Fibroblast of skin of left biceps (primary cell): ENCODE results near the gene VPS35L.
"Not testable (repeated sequence)": the region's sequence is repeated elsewhere in the genome, so short reads cannot be mapped to it uniquely, and the experiment has no call there.

Experiments used
- DNase-seq, 2 experiments: peaks; one replicate each; pipeline ENCODE4 v3.0.0-alpha.2; 2013; ENCODE audit warnings: low read depth in 2 of 2

Gene VPS35L

DNA sequence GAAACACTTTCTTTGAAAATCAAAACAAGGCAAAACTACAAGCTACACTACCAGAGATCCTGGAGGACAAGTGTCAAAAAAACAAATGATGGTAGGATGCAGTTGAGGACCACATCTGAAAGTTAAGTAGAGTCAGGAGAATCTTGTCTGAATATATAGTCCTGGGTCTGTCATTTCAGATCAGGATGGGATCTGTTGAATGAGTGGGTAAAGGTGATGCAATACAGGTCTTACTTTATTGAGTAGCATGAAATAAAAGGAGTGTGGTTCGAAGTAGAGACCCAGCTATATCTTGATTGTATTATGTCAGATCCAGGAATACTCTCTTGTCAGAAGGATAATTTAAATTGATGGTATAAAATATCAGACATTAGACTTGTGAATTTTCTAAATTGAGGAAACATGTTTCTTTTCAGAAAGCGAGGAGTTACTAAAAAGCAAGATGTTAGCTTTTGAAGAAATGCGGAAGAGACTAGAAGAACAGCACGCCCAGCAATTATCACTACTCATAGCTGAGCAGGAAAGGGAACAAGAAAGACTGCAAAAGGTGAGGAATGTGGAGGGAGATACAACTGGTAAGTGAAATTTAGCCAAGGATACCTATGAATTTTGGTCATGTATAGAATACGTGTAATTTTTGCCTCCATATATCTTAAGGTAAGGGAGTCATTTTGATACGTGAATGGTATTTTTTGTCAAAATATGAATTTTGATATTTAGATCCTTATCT is 15.1 kb upstream of the VPS35L start:
- no peak for DNase-seq

GRCh38 chr16:19542138-19542821 is 13.2 kb upstream of the VPS35L start:
- no peak for DNase-seq

GRCh38 chr16:19543278-19543996 is 12.1 kb upstream of the VPS35L start:
- DNase-seq: not testable (repeated sequence)

GRCh38 chr16:19548144-19548543 is 7.4 kb upstream of the VPS35L start:
- DNase-seq: no peak

DNA sequence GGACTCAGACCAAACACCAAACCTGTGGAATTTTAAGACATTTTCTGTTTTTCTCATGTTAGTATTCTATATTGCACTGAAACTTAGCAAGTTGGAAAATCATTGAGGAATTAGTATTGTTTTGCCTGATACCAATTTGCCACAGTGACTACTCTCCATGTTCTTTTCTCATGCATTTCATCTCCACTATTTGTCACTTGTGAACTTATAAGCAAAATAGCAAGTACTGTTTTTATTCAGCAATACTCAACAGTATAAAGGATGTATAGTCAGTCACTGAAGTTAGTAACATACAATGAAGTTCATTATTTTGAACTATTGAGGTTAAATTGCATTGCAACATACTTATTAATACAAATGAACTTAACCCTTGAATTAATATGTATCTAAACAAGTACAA is 5.8 kb upstream of the VPS35L start:
- DNase-seq: no peak

DNA sequence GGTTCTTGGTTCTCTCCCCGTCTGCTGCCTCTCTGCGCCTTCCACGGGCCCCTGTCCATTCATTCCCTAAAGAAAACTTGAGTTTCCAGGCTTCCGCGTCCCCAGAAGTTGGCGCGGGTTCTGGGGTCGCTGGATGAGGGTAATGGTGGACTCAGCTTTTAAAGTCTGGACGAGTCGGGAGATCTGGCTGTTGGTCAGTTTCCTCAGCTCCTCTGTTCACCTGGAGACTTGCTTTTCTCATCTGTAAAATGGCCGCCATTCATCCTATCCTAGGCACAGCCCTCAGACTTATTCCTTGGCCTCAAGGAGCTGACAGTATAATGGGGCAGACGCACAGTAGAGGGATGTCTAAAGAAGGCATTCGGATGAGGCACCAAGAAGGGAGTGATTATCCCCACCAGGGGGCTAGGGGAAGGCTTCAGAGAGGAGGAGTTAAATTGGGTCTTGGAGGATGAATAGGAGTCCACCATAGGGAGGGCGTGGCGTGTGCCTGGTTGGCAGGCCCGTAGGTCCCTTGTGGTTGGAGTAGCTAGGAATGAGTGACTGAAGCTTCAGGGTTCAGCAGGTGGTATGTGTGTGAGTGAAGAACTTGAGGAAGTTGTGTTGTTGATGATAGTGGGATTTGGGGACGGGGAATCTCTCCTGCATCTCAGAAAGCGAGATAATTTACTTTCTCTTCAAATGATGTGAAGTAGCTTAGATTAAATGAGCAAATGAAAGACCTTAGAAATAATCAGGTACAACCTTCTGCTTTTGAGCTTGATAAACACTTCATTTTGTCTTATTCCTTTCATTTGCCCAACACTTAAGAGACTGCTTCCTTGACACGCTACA is 652 bp downstream of the VPS35L start:
- no peak for DNase-seq

GRCh38 chr16:19559242-19559910 is 3.9 kb downstream of the VPS35L start:
- peak in 1 of 2 experiments; percentile 25 for DNase-seq

DNA sequence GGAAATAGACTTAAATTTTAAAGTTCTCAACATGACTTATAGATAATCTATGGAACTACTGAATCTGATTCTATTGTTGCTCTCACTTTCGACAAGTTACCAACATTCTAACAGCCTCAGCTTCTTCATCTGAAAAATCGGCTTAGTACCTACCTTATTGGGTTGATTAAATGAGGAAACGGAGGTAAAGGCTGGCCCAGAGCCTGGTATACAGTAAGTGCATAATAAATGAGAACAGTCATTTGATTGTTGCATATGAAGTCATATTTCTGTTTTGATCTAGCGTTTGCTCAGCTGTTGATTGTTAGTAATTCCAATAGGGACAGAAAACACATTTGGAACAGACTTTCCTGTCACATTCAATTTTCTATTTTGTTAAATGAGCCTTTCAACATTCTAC is 4.6 kb downstream of the VPS35L start:
- DNase-seq: no peak

- no peak for DNase-seq
These were observed 7.9 kb downstream of the VPS35L start for GRCh38 chr16:19563377-19563776.

DNA sequence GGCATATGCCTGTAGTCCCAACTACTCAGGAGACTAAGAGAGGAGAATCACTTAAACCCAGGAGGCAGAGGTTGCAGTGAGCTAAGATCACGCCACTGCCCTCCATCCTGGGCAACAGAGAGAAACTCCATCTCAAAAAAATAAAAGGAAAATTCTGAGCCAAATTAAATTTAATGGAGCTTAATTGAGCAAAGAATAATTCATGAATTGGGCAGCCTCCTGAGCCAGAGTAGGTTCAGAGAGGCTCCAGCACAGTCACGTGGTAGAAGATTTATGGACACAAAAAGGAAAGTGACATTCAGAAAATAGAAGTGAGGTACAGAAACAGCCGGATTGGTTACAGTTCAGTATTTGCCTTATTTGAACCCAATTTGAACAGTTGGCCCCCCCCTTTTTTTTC is 10.9 kb downstream of the VPS35L start:
- DNase-seq: no peak

GRCh38 chr16:19567560-19567959 is 12.1 kb downstream of the VPS35L start:
- no peak for DNase-seq

DNA sequence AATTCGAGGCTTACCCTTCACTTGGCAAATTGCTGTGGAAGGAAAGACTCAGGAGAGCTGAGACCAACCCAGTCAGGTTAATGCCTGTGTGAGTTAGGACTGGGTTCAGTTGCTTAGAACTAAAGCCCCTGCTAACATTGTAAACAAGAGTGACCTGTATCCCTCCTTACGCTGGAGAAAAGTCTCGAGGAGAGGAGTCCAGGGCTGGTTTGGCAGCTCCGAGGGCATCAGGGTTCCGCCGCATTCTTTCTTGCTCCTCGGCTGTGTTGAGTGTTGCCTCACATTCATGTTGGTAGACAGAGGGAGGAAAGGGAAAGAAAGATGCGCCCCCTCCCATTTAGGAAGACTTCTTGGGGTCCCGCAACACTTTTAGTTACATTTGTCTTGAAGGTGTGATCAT is 18.5 kb downstream of the VPS35L start:
- no peak for DNase-seq

DNA sequence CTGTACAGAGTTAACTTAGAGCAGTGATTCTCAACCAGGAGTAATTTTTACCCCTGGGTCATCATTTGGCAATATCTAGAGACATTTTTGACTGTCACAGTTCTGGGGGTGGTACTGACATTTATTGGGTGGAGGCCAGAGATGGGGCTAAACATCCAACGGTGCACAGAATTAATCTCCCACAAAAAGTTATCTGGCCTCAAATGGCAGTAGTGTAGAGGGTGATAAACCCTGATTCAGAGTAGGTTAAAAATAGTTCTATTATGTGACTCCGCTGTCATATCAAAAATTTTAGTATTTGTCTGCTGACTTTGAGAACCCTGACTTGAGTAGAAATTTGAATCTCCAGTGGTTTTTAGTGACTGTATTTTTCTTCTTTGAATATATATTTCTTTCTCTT is 19.1 kb downstream of the VPS35L start:
- no peak for DNase-seq

- DNase-seq: no peak
These were observed 23.0 kb downstream of the VPS35L start for GRCh38 chr16:19578378-19578971.

GRCh38 chr16:19582050-19582831 is 26.7 kb downstream of the VPS35L start:
- no peak for DNase-seq

DNA sequence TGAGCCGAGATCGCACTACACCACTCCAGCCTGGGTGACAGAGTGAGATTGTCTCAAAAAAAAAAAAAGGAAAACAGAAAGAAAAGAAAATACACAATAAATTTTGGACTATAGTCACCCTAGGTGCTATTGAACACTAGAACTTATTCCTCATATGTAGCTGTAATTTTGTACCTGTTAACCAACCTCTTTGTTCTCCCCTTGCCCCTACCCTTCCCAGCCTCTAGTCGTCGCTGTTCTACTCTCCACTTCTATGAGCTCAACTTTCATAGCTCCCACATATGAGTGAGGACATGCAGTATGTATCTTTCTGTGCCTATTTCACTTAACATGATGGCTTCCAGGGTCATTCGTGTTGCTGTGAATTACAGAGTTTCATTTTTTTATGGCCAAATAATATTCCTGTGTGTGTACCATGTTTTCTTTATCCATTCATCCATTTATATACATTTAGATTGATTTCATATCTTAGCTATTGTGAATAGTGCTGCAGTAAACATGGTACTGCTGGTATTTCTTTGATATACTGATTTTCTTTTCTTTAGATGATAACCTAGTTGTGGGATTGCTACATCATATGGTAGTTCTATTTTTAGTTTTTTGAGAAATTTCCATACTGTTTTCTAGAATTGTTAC is 28.3 kb downstream of the VPS35L start:
- DNase-seq: no peak

DNA sequence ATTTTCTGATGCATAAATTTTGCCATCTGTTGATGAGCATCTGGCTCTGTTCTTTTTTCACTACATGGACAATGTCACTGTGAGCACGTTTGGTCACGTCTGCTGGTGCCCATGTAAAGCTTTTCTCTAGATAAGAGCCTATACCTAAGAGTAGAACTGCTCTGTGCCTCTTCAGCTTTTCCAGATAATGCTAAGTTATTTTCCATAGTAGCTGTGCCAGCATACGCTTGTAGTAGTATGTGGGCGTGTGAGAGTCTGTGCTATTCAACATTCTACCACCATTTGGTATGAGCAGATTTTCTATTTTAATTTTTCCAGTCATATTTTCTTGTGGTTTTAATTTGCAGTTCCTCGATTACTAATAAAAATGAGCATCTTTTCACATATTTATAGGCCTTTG is 33.2 kb downstream of the VPS35L start:
- DNase-seq: no peak

DNA sequence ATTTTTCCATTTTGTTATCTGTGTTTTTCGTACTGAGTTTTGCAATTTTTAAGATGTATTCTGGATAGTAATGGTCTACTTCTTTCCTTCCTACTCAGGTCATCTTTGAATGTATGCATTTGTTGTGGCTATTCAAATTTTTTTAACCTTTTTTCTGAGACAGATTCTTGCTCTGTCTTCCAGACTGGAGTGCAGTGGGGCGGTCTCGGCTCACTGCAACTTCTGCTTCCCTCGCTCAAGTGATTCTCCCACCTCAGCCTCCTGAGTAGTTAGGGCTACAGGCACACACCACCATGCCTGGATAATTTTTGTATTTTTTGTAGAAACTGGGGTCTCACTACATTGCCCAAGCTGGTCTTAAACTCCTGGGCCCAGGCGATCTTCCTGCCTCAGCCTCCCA is 33.6 kb downstream of the VPS35L start:
- no peak for DNase-seq

DNA sequence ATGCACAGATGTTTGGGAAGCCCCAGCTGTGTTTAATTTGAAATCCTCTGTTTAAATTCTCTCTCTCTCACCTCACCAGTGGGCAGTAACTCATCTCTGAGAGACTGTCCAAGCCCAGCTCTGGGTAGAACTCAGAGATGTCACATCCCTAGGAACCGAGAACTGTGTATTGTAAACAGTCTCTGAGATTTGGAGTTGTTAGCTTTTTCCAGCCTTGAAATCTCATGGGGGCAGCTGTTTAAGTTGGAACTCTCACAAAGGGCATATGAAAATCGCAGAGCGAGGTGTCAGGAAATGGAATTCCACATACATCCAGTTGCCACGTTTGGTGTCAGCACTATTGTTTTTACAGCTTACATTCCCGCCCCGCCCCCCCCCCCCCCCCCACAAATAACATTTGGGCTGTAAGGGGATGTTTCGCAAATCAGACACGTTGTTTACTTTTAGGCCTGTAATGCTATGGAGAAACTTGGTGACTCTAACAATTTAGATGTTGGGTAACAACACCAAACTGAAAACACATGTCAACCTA is 34.3 kb downstream of the VPS35L start:
- peak; percentile 68 to 69 for DNase-seq
